Inflammatory macrophage treated with lipopolysaccharide for 1 hour (primary cell): Measurements from ENCODE around the gene DAP3.
"Not testable (repeated sequence)": the region's sequence is repeated elsewhere in the genome, so short reads cannot be mapped to it uniquely, and the experiment has no call there.

Experiments
- DNase-seq, 2 donors: peaks; one replicate each; pipeline ENCODE4 v3.0.0-alpha.2; 2020 to 2022

Gene DAP3

GRCh38 chr1:155687705-155688323 is 1.1 kb upstream of the DAP3 start:
- not testable (repeated sequence) for DNase-seq

DNA sequence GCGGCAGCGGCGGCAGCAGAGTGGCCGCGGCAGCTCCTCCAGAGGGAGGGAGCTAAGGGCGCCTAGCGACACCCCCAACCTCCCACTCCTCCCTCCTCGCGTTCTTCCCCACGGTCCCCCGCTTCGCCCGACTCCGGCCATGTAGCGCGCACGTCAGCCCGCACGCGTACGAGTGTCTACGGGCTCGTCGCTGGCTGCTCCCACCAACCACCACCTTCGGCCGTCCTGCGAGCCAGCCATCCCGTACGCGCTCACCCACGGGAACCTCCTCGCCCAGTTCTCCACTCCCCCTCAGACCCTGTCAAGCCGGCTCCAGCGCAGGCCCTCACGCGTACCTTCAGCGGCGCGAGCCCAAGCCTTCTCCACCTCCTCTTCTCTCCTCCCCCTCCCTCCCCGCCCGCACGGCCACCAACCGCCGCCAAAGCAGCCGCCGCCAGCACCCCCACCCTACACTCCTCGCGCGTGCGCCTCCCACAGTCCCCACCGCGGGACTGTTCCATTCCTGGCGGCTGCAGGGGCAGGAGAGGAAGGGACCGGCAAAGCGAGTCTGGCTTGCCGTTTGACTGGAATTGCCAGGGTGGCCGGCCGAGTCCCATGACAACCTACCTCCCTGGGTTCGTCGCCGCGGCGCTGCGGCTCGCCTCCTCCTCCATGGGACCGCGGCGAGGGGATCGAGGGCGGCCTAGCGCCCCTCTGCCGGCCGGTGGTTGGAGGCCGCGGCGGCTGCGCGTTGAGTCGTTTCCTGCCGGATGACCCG is 389 bp upstream of the DAP3 start, which contains the start of gene YY1AP1:
YY1AP1 (minus strand) TSS at position 451 of the 757 bp plus-strand sequence. CDS start 8,338 bp downstream, outside the sequence.
- peak; percentile 79 to 86 for DNase-seq

DNA sequence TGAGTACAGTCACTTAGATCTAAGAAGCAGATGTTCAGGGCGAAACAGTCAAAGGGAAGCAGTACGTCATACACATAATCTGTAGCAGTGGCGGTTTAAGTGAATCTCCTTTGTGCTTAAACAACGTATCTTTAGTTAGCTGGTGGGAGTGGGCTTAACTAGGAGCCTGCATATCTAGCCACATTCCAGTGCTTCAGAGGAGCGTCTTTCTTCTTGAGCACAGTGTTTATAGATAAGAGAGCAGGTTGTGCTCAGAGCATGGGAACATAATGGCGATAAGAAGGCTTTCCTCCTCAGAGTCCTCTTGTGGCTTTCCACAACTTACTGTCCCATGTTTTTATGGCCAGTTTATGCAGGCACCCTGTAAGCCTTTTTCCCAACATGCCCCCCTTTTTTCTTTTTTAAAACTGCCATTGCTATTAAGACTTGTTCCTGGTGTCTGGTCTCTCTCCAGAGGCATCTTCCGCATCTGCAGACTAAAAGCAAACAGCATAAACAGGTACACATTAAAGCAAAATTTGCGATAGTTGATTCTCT is 3.2 kb downstream of the DAP3 start:
- no peak for DNase-seq

DNA sequence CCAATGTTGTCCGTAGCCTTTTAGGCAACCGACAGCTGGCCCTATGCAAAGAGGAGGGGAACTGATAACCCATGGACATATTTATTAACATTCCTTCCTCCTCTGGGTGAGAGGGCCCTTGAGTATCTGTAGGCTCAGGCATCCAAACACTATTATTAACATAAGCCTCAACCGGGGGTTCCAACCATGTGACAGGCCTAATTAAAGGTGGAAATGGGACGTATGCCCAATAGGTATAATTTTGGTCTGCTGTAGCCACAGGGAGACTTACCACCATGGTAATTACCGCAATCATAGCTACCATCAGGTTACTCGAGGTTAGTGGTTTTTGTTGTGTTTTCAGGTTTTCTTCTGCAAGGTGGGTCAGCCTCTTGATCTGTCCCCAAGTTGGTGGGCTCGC is 5.3 kb downstream of the DAP3 start:
- no peak for DNase-seq

GRCh38 chr1:155695072-155695471 is 6.2 kb downstream of the DAP3 start:
- DNase-seq = no peak

DNA sequence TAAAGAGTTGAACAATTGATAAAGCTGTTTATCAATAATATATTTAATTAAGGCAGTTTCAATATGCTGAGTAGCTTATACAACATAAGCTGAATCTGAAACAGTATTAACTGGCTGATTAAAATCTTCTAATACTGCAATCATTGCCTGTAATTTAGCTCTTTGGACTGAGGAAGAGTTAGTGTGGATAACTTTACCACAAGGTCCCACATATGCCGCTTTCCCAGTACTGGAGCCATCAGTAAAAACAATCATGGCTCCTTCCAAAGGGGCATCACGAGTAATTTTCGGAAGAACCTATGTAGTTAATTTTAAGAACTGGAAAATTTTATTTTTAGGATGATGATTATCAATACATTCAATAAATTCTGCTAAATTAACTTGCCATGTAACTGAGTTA is 6.7 kb downstream of the DAP3 start:
- no peak for DNase-seq

DNA sequence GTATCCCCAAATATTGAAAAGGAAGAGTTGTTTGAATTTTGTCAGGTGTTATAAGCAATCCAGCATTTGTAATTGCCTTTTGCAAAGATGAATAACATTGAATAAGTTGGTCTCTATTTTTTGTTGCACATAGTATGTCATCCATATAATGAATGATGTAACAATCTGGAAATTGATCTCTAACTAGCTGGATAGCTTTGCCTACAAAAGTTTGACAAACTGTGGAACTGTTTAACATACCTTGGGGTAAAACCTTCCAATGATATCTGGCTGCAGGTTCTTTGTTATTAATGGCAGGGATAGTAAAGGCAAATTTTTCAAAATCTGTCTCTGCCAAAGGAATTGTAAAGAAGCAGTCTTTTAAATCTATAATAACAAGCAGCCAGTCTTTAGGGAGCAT is 7.6 kb downstream of the DAP3 start:
- DNase-seq = no peak

DNA sequence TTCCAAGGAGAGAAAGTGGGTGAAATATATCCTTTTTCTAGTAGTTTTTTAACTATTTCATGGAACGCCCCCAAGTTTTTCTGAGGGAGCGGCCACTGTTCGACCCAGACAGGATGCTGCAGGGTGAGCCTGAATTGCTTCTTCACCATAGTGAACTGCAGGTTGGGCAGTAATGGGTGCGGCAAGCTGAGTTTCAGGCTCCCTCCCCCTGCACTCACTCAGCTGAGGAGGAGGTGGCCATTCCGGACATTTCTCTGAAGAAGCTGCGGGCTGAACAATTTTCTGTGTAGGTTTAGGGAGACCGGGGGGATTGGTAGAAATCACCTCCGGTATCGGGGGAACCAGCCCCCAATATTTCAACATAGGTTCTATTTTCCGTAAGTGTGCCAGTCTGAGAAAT is 8.2 kb downstream of the DAP3 start:
- no peak for DNase-seq

GRCh38 chr1:155697616-155698015 is 8.7 kb downstream of the DAP3 start:
- DNase-seq = not testable (repeated sequence)

GRCh38 chr1:155698382-155699038 is 9.6 kb downstream of the DAP3 start:
- no peak for DNase-seq

DNA sequence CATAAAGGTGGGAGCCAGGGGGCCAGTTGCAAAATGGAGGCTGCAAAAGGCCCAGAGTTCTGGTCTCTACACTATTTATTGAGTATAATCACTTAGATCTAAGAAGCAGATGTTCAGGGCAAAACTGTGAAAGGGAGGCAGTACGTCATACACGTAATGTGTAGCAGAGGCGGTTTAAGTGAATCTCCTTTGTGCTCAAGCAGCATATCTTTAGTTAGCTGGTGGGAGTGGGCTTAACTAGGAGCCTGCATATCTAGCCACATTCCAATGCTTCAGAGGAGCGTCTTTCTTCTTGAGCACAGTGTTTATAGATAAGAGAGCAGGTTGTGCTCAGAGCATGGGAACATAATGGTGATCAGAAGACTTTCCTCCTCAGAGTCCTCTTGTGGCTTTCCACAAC is 10.2 kb downstream of the DAP3 start:
- DNase-seq = not testable (repeated sequence)

GRCh38 chr1:155701675-155702074 is 12.8 kb downstream of the DAP3 start:
- DNase-seq = peak in 1 of 2 donors; percentile 35

GRCh38 chr1:155703216-155703615 is 14.3 kb downstream of the DAP3 start:
- DNase-seq = peak; percentile 43 to 59

DNA sequence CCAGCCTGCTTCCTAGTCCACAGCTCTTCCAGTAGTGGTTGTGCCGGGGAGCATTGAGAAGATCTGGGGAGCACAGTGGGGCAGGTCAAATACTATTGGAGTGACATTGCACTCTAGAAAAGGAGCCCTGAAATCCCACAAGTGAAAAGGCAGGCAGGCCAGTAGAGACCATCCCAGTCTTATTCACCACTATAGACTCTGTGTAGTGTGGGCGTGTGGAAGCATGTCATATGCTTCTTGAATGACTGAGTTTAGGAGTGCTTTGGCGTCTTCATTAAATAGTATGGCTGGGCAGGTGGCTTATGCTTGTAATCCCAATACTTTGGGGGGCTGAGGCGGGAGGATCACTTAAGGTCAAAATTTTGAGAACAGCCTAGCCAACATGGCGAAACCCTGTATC is 15.5 kb downstream of the DAP3 start:
- DNase-seq = peak in 1 of 2 donors; percentile 13

DNA sequence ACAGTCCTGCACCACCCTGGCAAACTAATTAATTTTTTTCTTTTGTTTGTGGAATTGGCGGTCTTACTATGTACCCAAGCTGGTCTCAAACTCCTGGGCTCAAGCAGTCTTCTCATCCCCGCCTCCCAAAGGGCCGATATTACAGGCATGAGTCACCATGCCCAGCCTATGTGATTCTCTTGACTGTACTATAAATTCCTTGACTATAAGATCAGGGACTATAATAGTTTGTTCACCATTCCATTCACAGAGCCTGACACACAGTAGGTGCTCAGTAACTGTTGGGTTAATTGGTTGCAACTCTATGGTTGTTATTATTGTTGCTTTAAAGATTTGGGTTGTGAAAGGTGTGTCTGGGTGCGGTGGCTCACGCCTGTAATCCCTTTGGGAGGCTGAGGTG is 17.2 kb downstream of the DAP3 start:
- DNase-seq = no peak

DNA sequence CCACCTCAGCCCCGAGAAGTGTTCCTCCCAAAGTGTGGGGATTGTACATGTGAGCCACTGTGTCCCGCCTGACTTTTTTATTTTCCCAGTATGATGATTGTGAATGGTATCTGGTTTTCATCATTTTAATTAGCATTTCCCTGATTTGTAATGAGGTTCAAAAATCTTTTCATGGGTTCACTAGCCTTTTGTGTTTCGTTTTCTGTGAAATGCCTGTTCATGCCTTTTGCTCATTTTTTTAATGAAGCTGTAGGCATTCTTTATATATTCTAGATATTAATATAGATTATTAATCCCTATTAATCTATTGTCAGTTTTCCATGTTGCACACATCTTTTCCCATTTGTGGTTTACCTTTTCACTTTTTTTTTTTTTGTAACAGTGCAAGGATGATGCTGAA is 20.5 kb downstream of the DAP3 start:
- DNase-seq = no peak

DNA sequence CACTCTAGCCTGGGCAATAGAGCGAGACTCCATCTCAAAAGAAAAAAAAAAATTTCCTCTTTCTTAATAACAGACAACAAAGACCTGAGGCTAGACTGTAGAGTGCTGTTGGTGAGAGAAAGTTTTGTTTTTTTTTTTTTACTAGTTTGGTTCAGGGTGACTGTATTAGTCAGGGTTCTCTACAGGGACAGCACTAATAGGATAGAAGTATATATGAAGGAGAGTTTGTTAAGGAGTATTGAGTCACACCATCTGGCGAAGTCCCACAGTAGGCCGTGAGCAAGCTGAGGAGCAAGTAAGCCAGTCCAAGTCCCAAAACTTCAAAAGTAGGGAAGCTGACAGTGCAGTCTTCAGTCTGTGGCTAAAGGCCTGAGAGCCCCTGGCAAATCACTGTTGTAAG is 22.6 kb downstream of the DAP3 start:
- not testable (repeated sequence) for DNase-seq

GRCh38 chr1:155712636-155713035 is 23.7 kb downstream of the DAP3 start:
- peak in 1 of 2 donors; percentile 14 for DNase-seq

- DNase-seq = no peak
These were observed 24.2 kb downstream of the DAP3 start for GRCh38 chr1:155713075-155713474.

- DNase-seq = not testable (repeated sequence)
These were observed 26.2 kb downstream of the DAP3 start for GRCh38 chr1:155715056-155715455.

GRCh38 chr1:155715777-155716176 is 26.9 kb downstream of the DAP3 start:
- no peak for DNase-seq

- no peak for DNase-seq
These were observed 28.1 kb downstream of the DAP3 start for GRCh38 chr1:155717041-155717440.

DNA sequence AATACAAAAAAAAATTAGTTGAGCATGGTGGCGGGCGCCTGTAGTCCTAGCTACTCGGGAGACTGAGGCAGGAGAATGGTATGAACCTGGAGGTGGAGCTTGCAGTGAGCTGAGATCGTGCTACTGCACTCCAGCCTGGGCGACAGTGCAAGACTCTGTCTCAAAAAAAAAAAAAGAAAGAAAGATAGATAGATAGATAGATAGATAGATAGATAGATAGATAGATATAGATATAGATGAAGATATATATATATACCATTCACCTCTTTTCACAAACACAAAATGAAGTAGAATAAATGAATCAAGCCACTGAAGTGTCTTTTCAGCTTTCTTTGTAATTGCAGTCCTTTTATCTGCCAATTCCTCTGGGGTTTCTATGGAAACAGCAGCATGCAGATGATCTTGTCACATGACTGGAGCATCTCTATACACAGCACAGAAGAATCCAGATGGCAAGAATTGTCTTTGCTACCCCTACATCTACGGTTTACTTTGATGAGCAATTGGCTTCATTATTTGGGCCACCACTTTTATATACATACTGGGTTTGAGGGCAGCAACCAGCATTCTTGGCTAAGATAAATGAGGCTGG is 29.7 kb downstream of the DAP3 start:
- DNase-seq = not testable (repeated sequence)
